Transverse colon (tissue), 3 donors: Measurements from ENCODE around the gene MTMR3.

Source experiments
- POLR2A ChIP-seq: fragments of 450-650 bp; IDR thresholded peaks from one replicate; pipeline ENCODE4 v1.6.1; 2016; ENCODE audit warnings: antibody characterized with exemption, mild to moderate bottlenecking, moderate library complexity
- TF ChIP-seq, protein P1 (sequence below), 5 experiments: fragments of 200-600 bp in 3 of 5; fragments of 450-650 bp in 2 of 5; sonication (generic) in 3 of 5; IDR thresholded peaks; 1 replicate in 2 of 5; 2 replicates in 3 of 5; pipeline ENCODE4 v1.5.1; 2016 to 2017; ENCODE audit warnings: antibody characterized with exemption in 5 of 5, inconsistent platforms in 3 of 5, mild to moderate bottlenecking in 2 of 5, moderate library complexity in 1 of 5

DNA sequence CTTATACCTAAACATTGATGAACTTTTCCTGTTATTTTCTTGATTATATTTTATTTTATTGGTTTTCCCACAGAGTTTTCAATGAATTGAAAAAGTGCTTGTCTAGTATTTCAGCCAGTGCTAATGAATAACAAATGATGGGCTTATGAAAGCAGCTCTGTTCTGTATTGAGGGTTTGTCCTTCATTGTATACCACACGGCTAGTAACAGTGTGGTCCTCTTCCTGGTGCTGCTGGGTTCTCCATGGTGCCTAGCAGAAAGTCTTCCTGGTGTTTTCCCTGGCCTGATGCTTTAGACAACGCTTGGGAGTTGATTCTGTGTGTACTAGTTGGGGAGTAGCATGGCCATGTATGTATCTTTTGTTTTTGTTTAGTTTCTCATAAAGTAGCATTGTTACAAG lies 89.1 kb downstream of the MTMR3 start:
- no peak for TF ChIP-seq POLR2A
- TF ChIP-seq, protein P1, sequence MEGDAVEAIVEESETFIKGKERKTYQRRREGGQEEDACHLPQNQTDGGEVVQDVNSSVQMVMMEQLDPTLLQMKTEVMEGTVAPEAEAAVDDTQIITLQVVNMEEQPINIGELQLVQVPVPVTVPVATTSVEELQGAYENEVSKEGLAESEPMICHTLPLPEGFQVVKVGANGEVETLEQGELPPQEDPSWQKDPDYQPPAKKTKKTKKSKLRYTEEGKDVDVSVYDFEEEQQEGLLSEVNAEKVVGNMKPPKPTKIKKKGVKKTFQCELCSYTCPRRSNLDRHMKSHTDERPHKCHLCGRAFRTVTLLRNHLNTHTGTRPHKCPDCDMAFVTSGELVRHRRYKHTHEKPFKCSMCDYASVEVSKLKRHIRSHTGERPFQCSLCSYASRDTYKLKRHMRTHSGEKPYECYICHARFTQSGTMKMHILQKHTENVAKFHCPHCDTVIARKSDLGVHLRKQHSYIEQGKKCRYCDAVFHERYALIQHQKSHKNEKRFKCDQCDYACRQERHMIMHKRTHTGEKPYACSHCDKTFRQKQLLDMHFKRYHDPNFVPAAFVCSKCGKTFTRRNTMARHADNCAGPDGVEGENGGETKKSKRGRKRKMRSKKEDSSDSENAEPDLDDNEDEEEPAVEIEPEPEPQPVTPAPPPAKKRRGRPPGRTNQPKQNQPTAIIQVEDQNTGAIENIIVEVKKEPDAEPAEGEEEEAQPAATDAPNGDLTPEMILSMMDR (IDR thresholded peaks at IDR 0.05): no peak
